GM20431 (cell line): ENCODE results near the gene CWH43.
"Not testable (repeated sequence)": the region's sequence is repeated elsewhere in the genome, so short reads cannot be mapped to it uniquely, and the experiment has no call there.

Experiments used
- in situ Hi-C: fragments of 300-500 bp; cut with MseI, MboI; formaldehyde crosslinking; loops from one replicate; pipeline ENCODE4 v1.15.0; 2020; ENCODE audit warnings: low sequenced_read_pairs; ENCODE audit not compliant: unreplicated experiment

CWH43 gene

GRCh38 chr4:48974979-48975640 is 11.0 kb upstream of the CWH43 start:
- in situ Hi-C loops = no loop called here

GRCh38 chr4:48976041-48976440 is 10.0 kb upstream of the CWH43 start:
- in situ Hi-C loops = no loop called here

- in situ Hi-C loops = no loop called here
These were observed 6.0 kb upstream of the CWH43 start for GRCh38 chr4:48979914-48980579.

GRCh38 chr4:48984005-48984404 is 2.1 kb upstream of the CWH43 start:
- in situ Hi-C loops = not testable (repeated sequence)

- in situ Hi-C loops = no loop called here
These were observed 486 bp upstream of the CWH43 start for GRCh38 chr4:48985602-48985975.

- in situ Hi-C loops = no loop called here
These were observed 634 bp downstream of the CWH43 start for GRCh38 chr4:48986654-48987164.

- in situ Hi-C loops = no loop called here
These were observed 3.6 kb downstream of the CWH43 start for GRCh38 chr4:48989461-48990203.

- in situ Hi-C loops = no loop called here
These were observed 5.3 kb downstream of the CWH43 start for GRCh38 chr4:48991357-48991756.

- in situ Hi-C loops = no loop called here
These were observed 11.9 kb downstream of the CWH43 start for GRCh38 chr4:48997962-48998361.

- in situ Hi-C loops = no loop called here
These were observed 12.4 kb downstream of the CWH43 start for GRCh38 chr4:48998440-48998839.

GRCh38 chr4:49000806-49001205 is 14.7 kb downstream of the CWH43 start:
- in situ Hi-C loops = no loop called here

- in situ Hi-C loops = no loop called here
These were observed 16.9 kb downstream of the CWH43 start for GRCh38 chr4:49002931-49003330.

GRCh38 chr4:49018718-49019295 is 32.7 kb downstream of the CWH43 start:
- in situ Hi-C loops = no loop called here

- in situ Hi-C loops = no loop called here
These were observed 46.5 kb downstream of the CWH43 start for GRCh38 chr4:49032440-49033161.

- in situ Hi-C loops = no loop called here
These were observed 50.5 kb downstream of the CWH43 start for GRCh38 chr4:49036528-49036927.

- in situ Hi-C loops = no loop called here
These were observed 58.2 kb downstream of the CWH43 start for GRCh38 chr4:49044270-49044669.

- in situ Hi-C loops = no loop called here
These were observed 72.2 kb downstream of the CWH43 start for GRCh38 chr4:49058306-49058705.

- in situ Hi-C loops = no loop called here
These were observed 77.6 kb downstream of the CWH43 start for GRCh38 chr4:49063670-49064069.

GRCh38 chr4:49072196-49072595 is 86.1 kb downstream of the CWH43 start:
- in situ Hi-C loops = not testable (repeated sequence)

GRCh38 chr4:49091883-49092282 is 105.8 kb downstream of the CWH43 start:
- in situ Hi-C loops = not testable (repeated sequence)
